GM23338 (cell line): ENCODE measurements around the gene BLOC1S3. TPM values are rescaled to one million over a fixed set of nuclear protein-coding genes. Genes with fewer than 3 reads are reported as not detected.

ENCODE experiments used
- ATAC-seq: fragments of 200-7000 bp; cut with Tn5 transposase; 3 replicates; pipeline ENCODE4 v1.9.1; 2020
- DNase-seq: peaks from one replicate; pipeline ENCODE4 v3.0.0-alpha.2; 2015; ENCODE audit warnings: low spot score
- H2AFZ ChIP-seq: fragments of 200-600 bp; sonication (generic); 2 replicates; pipeline ENCODE4 v1.8.0; 2016; ENCODE audit warnings: antibody characterized with exemption, mild to moderate bottlenecking, moderate library complexity
- H3F3A ChIP-seq: fragments of 200-600 bp; sonication (generic); replicated peaks from 2 replicates; pipeline ENCODE4 v1.8.0; 2017; ENCODE audit warnings: antibody characterized with exemption, mixed run types, low read depth
- H3K27ac ChIP-seq: fragments of 200-600 bp; sonication (generic); 2 replicates; pipeline ENCODE4 v1.6.1; 2016; ENCODE audit warnings: low read depth
- H3K27me3 ChIP-seq: fragments of 200-600 bp; sonication (generic); 2 replicates; pipeline ENCODE4 v1.8.0; 2016; ENCODE audit warnings: mild to moderate bottlenecking, mixed run types, moderate library complexity; ENCODE audit not compliant: insufficient read depth
- H3K36me3 ChIP-seq: fragments of 200-600 bp; sonication (generic); 2 replicates; pipeline ENCODE4 v1.8.0; 2016; ENCODE audit warnings: mild to moderate bottlenecking; ENCODE audit not compliant: insufficient read depth
- H3K4me1 ChIP-seq: fragments of 200-600 bp; sonication (generic); 2 replicates; pipeline ENCODE4 v1.8.0; 2016; ENCODE audit warnings: mild to moderate bottlenecking, moderate library complexity; ENCODE audit not compliant: insufficient read depth
- H3K4me2 ChIP-seq: fragments of 200-600 bp; sonication (generic); 2 replicates; pipeline ENCODE4 v1.7.1; 2017; ENCODE audit warnings: mixed run types
- H3K4me3 ChIP-seq: fragments of 200-600 bp; sonication (generic); 2 replicates; pipeline ENCODE4 v1.6.1; 2016; ENCODE audit warnings: mixed run types
- H3K79me2 ChIP-seq: fragments of 200-600 bp; sonication (generic); replicated peaks from 2 replicates; pipeline ENCODE4 v1.8.0; 2017; ENCODE audit warnings: mild to moderate bottlenecking; ENCODE audit not compliant: insufficient read depth
- H3K9me2 ChIP-seq: fragments of 200-600 bp; sonication (generic); 2 replicates; pipeline ENCODE4 v1.8.0; 2017; ENCODE audit not compliant: insufficient read depth
- H4K20me1 ChIP-seq: fragments of 200-600 bp; sonication (generic); replicated peaks from 2 replicates; pipeline ENCODE4 v1.8.0; 2017; ENCODE audit warnings: mild to moderate bottlenecking; ENCODE audit not compliant: insufficient read depth
- H3K27ac Mint-ChIP-seq: 2 replicates; pipeline ENCODE4 v1.8.0; 2020; ENCODE audit warnings: inconsistent platforms, mild to moderate bottlenecking, moderate library complexity, mixed read lengths
- H3K27me3 Mint-ChIP-seq: 3 replicates; pipeline ENCODE4 v1.8.0; 2022; ENCODE audit warnings: low read depth, mild to moderate bottlenecking, moderate library complexity, mixed read lengths, inconsistent platforms; ENCODE audit not compliant: insufficient read depth, poor library complexity
- H3K36me3 Mint-ChIP-seq: 3 replicates; pipeline ENCODE4 v1.8.0; 2021; ENCODE audit warnings: low read depth, mild to moderate bottlenecking, inconsistent platforms, moderate library complexity, mixed read lengths
- H3K4me1 Mint-ChIP-seq: 3 replicates; pipeline ENCODE4 v1.8.0; 2020; ENCODE audit warnings: mild to moderate bottlenecking, inconsistent platforms, mixed read lengths
- H3K4me3 Mint-ChIP-seq: 3 replicates; pipeline ENCODE4 v1.8.0; 2021; ENCODE audit warnings: moderate library complexity, mild to moderate bottlenecking, inconsistent platforms, mixed read lengths
- H3K9me3 Mint-ChIP-seq: 3 replicates; pipeline ENCODE4 v1.8.0; 2020; ENCODE audit warnings: moderate library complexity, mild to moderate bottlenecking, inconsistent platforms, mixed read lengths
- CREB1 ChIP-seq: fragments of 250-450 bp; sonication (Bioruptor Pico); IDR thresholded peaks from 2 replicates; pipeline ENCODE4 v1.5.0; 2020; ENCODE audit warnings: low read depth, mild to moderate bottlenecking, moderate library complexity
- EZH2 ChIP-seq: fragments of 200-600 bp; sonication (generic); IDR thresholded peaks from one replicate; pipeline ENCODE4 v1.8.0; 2017; ENCODE audit warnings: antibody characterized with exemption, mild to moderate bottlenecking, low read depth; ENCODE audit not compliant: unreplicated experiment
- JUNB ChIP-seq: IDR thresholded peaks from one replicate; pipeline ENCODE4 v1.6.1; 2016; ENCODE audit warnings: antibody characterized with exemption; ENCODE audit not compliant: unreplicated experiment
- NANOG ChIP-seq: IDR thresholded peaks from 2 replicates; pipeline ENCODE4 v1.6.1; 2016; ENCODE audit warnings: antibody characterized with exemption, borderline replicate concordance
- POLR2AphosphoS5 ChIP-seq: IDR thresholded peaks from 2 replicates; pipeline ENCODE4 v1.6.1; 2016; ENCODE audit warnings: antibody characterized with exemption, low read depth
- STAT1 ChIP-seq: IDR thresholded peaks from one replicate; pipeline ENCODE4 v1.6.1; 2016; ENCODE audit warnings: antibody characterized with exemption; ENCODE audit not compliant: unreplicated experiment
- ZNF114 ChIP-seq: fragments of 250-450 bp; sonication (Bioruptor Pico); IDR thresholded peaks from 2 replicates; pipeline ENCODE4 v1.5.0; 2020; ENCODE audit warnings: mild to moderate bottlenecking, moderate library complexity
- polyA plus RNA-seq: library from polyadenylated mRNA; unstranded; fragments of >200 nt; fragmentation: Nextera tagmentation; extraction: Ambion mirVana; gene quantifications from 2 replicates; pipeline ENCODE4 v1.2.1, GENCODE V29; 2016
- total RNA-seq: library from RNA; depleted of rRNA; stranded (reverse); fragments of >200 nt; shearing (Covaris generic); gene quantifications from 2 replicates; pipeline ENCODE4 v1.2.3, GENCODE V29; 2014
- TF ChIP-seq, protein P1 (sequence below): IDR thresholded peaks from one replicate; pipeline ENCODE4 v1.6.1; 2018; ENCODE audit warnings: antibody characterized with exemption; ENCODE audit not compliant: unreplicated experiment
- TF ChIP-seq, protein P2 (sequence below): fragments of 250-450 bp; sonication (Bioruptor Pico); IDR thresholded peaks from 2 replicates; pipeline ENCODE4 v1.5.0; 2020; ENCODE audit warnings: mild to moderate bottlenecking, moderate library complexity
- TF ChIP-seq, protein P3 (sequence below): IDR thresholded peaks from 2 replicates; pipeline ENCODE4 v1.6.1; 2016; ENCODE audit warnings: antibody characterized with exemption

Gene BLOC1S3
- total and polyA plus RNA-seq, 2 experiments from 2014 or later = 2.5 to 15.9 TPM

DNA sequence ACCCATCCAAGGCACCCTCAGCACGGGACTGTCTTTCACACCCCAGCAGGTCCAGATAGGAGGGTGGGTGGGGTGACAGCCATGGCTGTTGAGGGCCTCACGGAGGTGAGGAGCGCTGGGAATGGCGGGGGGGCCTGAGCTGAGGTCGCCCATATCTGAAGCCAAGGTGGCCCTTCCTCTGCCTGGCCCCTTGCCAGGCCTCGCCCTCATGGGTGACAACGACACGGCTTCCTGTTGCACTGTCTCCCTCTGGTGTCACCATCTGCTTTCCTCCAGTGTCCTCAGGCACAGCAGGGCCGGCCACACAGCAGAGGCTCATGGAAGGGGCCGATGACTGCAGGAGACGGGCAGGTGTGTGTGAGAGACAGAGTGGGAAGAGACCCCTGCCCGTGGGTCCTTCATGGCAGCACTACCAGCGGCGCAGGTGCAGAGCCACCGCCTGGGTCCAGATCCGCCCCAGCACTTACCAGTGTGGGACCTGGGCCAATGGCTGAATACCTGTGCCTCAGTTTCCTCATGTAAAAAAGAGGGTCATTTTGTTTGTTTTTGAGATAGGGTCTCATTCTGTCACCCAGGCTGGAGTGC lies 9.7 kb upstream of the BLOC1S3 start (continued):
- TF ChIP-seq, protein P1, sequence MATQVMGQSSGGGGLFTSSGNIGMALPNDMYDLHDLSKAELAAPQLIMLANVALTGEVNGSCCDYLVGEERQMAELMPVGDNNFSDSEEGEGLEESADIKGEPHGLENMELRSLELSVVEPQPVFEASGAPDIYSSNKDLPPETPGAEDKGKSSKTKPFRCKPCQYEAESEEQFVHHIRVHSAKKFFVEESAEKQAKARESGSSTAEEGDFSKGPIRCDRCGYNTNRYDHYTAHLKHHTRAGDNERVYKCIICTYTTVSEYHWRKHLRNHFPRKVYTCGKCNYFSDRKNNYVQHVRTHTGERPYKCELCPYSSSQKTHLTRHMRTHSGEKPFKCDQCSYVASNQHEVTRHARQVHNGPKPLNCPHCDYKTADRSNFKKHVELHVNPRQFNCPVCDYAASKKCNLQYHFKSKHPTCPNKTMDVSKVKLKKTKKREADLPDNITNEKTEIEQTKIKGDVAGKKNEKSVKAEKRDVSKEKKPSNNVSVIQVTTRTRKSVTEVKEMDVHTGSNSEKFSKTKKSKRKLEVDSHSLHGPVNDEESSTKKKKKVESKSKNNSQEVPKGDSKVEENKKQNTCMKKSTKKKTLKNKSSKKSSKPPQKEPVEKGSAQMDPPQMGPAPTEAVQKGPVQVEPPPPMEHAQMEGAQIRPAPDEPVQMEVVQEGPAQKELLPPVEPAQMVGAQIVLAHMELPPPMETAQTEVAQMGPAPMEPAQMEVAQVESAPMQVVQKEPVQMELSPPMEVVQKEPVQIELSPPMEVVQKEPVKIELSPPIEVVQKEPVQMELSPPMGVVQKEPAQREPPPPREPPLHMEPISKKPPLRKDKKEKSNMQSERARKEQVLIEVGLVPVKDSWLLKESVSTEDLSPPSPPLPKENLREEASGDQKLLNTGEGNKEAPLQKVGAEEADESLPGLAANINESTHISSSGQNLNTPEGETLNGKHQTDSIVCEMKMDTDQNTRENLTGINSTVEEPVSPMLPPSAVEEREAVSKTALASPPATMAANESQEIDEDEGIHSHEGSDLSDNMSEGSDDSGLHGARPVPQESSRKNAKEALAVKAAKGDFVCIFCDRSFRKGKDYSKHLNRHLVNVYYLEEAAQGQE = no peak

DNA sequence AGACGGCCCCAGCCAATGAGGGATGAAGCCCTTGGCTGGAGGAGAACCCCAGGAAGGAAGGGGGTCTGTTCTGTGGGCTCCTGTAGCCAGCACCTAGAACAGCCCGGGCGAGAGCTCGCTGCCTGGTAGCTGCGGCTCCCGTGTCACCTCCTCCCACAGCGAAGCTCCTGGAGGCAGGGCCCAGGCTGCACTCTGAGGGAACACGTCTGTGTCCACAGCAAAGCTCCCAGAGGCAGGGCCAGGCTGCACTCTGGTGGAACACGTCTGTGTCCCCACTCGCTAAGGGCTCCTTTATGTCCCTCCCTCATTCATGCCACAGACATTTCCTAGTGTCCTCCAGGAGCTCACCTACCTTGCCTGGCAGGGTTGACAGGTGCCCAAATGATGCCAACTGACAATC lies 9.0 kb upstream of the BLOC1S3 start:
- Histone ChIP-seq H3F3A (no peaks in the 10 kb centered on the region; the same call in 1 of the 2 replicates), H3K9me2 (no peaks in the 10 kb centered on the region), H3K4me1 (0 out of 2 replicates have a peak, but pooled peaks cover 4% of the 10 kb centered on the region), H3K4me2 (no peak overlapping the region), H3K27ac (no peak overlapping the region), H4K20me1 (no peaks in the 10 kb centered on the region; the same call in 1 of the 2 replicates), H3K27me3 (no peaks in the 10 kb centered on the region), H3K36me3 (no peaks in the 10 kb centered on the region), H2AFZ (no peak overlapping the region), H3K79me2 (no peaks in the 10 kb centered on the region; the same call in 1 of the 2 replicates), H3K4me3 (no peak overlapping the region)
- no peak for ATAC-seq
- H3K4me3 Mint-ChIP-seq = no peak overlapping the region
- H3K27ac Mint-ChIP-seq = no peak overlapping the region
- peaks cover 14% of the 10 kb centered on the region for H3K27me3 Mint-ChIP-seq
- peaks cover 6% of the 10 kb centered on the region for H3K4me1 Mint-ChIP-seq
- DNase-seq = no peak
- no peaks in the 10 kb centered on the region; the same call in 2 of the 3 replicates for H3K36me3 Mint-ChIP-seq
- H3K9me3 Mint-ChIP-seq = no peaks in the 10 kb centered on the region
- TF ChIP-seq POLR2AphosphoS5 = no peak
- TF ChIP-seq, protein P2, sequence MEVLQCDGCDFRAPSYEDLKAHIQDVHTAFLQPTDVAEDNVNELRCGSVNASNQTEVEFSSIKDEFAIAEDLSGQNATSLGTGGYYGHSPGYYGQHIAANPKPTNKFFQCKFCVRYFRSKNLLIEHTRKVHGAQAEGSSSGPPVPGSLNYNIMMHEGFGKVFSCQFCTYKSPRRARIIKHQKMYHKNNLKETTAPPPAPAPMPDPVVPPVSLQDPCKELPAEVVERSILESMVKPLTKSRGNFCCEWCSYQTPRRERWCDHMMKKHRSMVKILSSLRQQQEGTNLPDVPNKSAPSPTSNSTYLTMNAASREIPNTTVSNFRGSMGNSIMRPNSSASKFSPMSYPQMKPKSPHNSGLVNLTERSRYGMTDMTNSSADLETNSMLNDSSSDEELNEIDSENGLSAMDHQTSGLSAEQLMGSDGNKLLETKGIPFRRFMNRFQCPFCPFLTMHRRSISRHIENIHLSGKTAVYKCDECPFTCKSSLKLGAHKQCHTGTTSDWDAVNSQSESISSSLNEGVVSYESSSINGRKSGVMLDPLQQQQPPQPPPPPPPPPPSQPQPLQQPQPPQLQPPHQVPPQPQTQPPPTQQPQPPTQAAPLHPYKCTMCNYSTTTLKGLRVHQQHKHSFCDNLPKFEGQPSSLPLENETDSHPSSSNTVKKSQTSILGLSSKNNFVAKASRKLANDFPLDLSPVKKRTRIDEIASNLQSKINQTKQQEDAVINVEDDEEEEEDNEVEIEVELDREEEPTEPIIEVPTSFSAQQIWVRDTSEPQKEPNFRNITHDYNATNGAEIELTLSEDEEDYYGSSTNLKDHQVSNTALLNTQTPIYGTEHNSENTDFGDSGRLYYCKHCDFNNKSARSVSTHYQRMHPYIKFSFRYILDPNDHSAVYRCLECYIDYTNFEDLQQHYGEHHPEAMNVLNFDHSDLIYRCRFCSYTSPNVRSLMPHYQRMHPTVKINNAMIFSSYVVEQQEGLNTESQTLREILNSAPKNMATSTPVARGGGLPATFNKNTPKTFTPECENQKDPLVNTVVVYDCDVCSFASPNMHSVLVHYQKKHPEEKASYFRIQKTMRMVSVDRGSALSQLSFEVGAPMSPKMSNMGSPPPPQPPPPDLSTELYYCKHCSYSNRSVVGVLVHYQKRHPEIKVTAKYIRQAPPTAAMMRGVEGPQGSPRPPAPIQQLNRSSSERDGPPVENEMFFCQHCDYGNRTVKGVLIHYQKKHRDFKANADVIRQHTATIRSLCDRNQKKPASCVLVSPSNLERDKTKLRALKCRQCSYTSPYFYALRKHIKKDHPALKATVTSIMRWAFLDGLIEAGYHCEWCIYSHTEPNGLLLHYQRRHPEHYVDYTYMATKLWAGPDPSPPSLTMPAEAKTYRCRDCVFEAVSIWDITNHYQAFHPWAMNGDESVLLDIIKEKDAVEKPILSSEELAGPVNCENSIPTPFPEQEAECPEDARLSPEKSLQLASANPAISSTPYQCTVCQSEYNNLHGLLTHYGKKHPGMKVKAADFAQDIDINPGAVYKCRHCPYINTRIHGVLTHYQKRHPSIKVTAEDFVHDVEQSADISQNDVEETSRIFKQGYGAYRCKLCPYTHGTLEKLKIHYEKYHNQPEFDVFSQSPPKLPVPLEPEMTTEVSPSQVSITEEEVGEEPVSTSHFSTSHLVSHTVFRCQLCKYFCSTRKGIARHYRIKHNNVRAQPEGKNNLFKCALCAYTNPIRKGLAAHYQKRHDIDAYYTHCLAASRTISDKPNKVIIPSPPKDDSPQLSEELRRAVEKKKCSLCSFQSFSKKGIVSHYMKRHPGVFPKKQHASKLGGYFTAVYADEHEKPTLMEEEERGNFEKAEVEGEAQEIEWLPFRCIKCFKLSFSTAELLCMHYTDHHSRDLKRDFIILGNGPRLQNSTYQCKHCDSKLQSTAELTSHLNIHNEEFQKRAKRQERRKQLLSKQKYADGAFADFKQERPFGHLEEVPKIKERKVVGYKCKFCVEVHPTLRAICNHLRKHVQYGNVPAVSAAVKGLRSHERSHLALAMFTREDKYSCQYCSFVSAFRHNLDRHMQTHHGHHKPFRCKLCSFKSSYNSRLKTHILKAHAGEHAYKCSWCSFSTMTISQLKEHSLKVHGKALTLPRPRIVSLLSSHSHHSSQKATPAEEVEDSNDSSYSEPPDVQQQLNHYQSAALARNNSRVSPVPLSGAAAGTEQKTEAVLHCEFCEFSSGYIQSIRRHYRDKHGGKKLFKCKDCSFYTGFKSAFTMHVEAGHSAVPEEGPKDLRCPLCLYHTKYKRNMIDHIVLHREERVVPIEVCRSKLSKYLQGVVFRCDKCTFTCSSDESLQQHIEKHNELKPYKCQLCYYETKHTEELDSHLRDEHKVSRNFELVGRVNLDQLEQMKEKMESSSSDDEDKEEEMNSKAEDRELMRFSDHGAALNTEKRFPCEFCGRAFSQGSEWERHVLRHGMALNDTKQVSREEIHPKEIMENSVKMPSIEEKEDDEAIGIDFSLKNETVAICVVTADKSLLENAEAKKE (CRISPR knock-in tag) = no peak
- TF ChIP-seq, protein P1 = no peak
- TF ChIP-seq, protein P3, sequence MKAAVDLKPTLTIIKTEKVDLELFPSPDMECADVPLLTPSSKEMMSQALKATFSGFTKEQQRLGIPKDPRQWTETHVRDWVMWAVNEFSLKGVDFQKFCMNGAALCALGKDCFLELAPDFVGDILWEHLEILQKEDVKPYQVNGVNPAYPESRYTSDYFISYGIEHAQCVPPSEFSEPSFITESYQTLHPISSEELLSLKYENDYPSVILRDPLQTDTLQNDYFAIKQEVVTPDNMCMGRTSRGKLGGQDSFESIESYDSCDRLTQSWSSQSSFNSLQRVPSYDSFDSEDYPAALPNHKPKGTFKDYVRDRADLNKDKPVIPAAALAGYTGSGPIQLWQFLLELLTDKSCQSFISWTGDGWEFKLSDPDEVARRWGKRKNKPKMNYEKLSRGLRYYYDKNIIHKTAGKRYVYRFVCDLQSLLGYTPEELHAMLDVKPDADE = no peak
- no peak for TF ChIP-seq EZH2
- no peak for TF ChIP-seq STAT1
- no peak for TF ChIP-seq ZNF114 (CRISPR knock-in tag)
- no peak for TF ChIP-seq NANOG
- TF ChIP-seq JUNB = no peak
- TF ChIP-seq CREB1 = no peak
